Adrenal gland (tissue), 12 donors: Measurements from ENCODE around the gene NFRKB. TPM values are rescaled to one million over a fixed set of nuclear protein-coding genes. Genes with fewer than 3 reads are reported as not detected.

Experiments used
- DNase-seq, 7 donors: peaks; one replicate each; pipeline ENCODE4 v3.0.0-alpha.2; 2019 to 2020
- H3K27ac ChIP-seq, 5 donors: fragments of 200-600 bp; sonication (generic) in 4 of 5; 1 replicate in 3 of 5; 2 replicates in 2 of 5; pipeline versions ENCODE4 v1.5.1 to v1.8.0; 2016 to 2020; ENCODE audit warnings: mild to moderate bottlenecking in 1 of 5
- H3K27me3 ChIP-seq: fragments of 200-600 bp; 2 replicates; pipeline ENCODE4 v1.8.0; 2021
- H3K36me3 ChIP-seq, 2 donors: fragments of 200-600 bp; replicated peaks in 1 of 2; 1 replicate in 1 of 2; 2 replicates in 1 of 2; pipeline versions ENCODE4 v1.5.1 to v1.8.0; 2018 to 2022
- H3K4me1 ChIP-seq, 2 donors: fragments of 200-600 bp; replicated peaks in 1 of 2; 1 replicate in 1 of 2; 2 replicates in 1 of 2; pipeline versions ENCODE4 v1.5.1 to v1.8.0; 2018 to 2021
- H3K4me3 ChIP-seq, 4 donors: fragments of 200-600 bp; sonication (generic) in 3 of 4; one replicate each; pipeline ENCODE4 v1.5.1; 2016 to 2018
- H3K9me3 ChIP-seq, 3 donors: fragments of 200-600 bp; sonication (generic) in 1 of 3; replicated peaks in 1 of 3; 1 replicate in 2 of 3; 2 replicates in 1 of 3; pipeline versions ENCODE4 v1.5.1 to v1.8.0; 2016 to 2021
- CTCF ChIP-seq, 6 experiments: fragments of 450-650 bp in 4 of 6; fragments of 200-600 bp in 2 of 6; sonication (generic) in 1 of 6; IDR thresholded peaks; 1 replicate in 5 of 6; 2 replicates in 1 of 6; pipeline versions ENCODE4 v1.5.1 to v1.8.0; 2016 to 2021; ENCODE audit warnings: antibody characterized with exemption in 6 of 6, mild to moderate bottlenecking in 2 of 6, moderate library complexity in 1 of 6
- POLR2A ChIP-seq, 2 donors: fragments of 450-650 bp; IDR thresholded peaks; one replicate each; pipeline ENCODE4 v1.6.1; 2017; ENCODE audit warnings: antibody characterized with exemption in 2 of 2, mild to moderate bottlenecking in 2 of 2, moderate library complexity in 1 of 2
- WGBS, 4 donors: extraction: QIAGEN DNeasy Blood & Tissue Kit in 2 of 4; methylation state at CpG; one replicate each; pipeline versions ENCODE4 v1.1.5 to v1.1.7; 2013 to 2017; 5-methylcytosine and 5-hydroxymethylcytosine counted together
- intact Hi-C, 2 donors: fragments of 100-400 bp; cut with DNase I; formaldehyde crosslinking; loops; one replicate each; pipeline versions ENCODE4 v1.14.1 to v1.15.0; 2022 to 2023
- polyA plus RNA-seq, 3 donors: library from polyadenylated mRNA; stranded (reverse); fragments of 200-250 nt in 2 of 3; fragments of 350-450 nt in 1 of 3; fragmentation: Illumina TruSeq in 1 of 3; extraction: RNeasy Lipid Tissue Mini Kit (QIAGEN cat#74804) in 1 of 3; gene quantifications; one replicate each; pipeline ENCODE4 v1.2.3, GENCODE V29; 2013 to 2014
- total RNA-seq, 9 donors: library from RNA; depleted of rRNA in 4 of 9; stranded (reverse); fragments of >200 nt in 4 of 9; fragments of 120-200 nt in 1 of 9; fragmentation: NEBNext Ultra II Directional in 1 of 9; extraction: Animal tissue kit (Norgen Biotek cat#: 25700) in 1 of 9; gene quantifications; one replicate each; pipeline versions ENCODE4 v1.1.0 to v1.2.4, GENCODE V29; 2013 to 2023
- donor health status: healthy with polysubstance abuse.
- donor health status: Bipolar disorder and iron deficiency.
- donor health status: DM: yes; HTN: yes; CAD: no.
- donor health status: DM: no; HTN: no; CAD: no.
- donor health status: DM: no; HTN: no; CAD: no.
- donor health status: DM: yes; HTN: yes; CAD: no.

Gene NFRKB
- total and polyA plus RNA-seq, 12 donors, result 8.7 to 30.2 (median 21.0) TPM

- H3K9me3 ChIP-seq, result no peaks in the 10 kb centered on the region
- no peak for TF ChIP-seq POLR2A (IDR thresholded peaks at IDR 0.05)
- TF ChIP-seq CTCF (IDR thresholded peaks at IDR 0.05), result no peak
- intact Hi-C loops, result no loop called here
- peaks cover 0 to 4% of the 10 kb centered on the region in 2 donors for H3K36me3 ChIP-seq
- WGBS, 4 donors, result 86 to 95% (median 94%) methylated on average over 8 of the region's 8 CpGs
- no peak overlapping the region for H3K4me3 ChIP-seq
- no peak for DNase-seq
- H3K27ac ChIP-seq, result no peak overlapping the region
- peaks cover 5 to 14% of the 10 kb centered on the region in 2 donors for H3K4me1 ChIP-seq
- no peaks in the 10 kb centered on the region for H3K27me3 ChIP-seq
These were observed 39.3 kb downstream of the NFRKB start for GRCh38 chr11:129856036-129856435.

GRCh38 chr11:129855086-129855485, 40.3 kb downstream of the NFRKB start:
- TF ChIP-seq CTCF (IDR thresholded peaks at IDR 0.05) (no peak), POLR2A (IDR thresholded peaks at IDR 0.05) (no peak)
- peaks cover 5 to 14% of the 10 kb centered on the region in 2 donors for H3K4me1 ChIP-seq
- H3K36me3 ChIP-seq, result no peaks in the 10 kb centered on the region
- no peaks in the 10 kb centered on the region for H3K27me3 ChIP-seq
- no peak for DNase-seq
- no peak overlapping the region for H3K4me3 ChIP-seq
- intact Hi-C loops, result no loop called here
- no peaks in the 10 kb centered on the region for H3K9me3 ChIP-seq
- no peak overlapping the region for H3K27ac ChIP-seq
- WGBS, 4 donors, result 90 to 97% (median 94%) methylated on average over 10 to 11 of the region's 11 CpGs

GRCh38 chr11:129854232-129854805, 41.1 kb downstream of the NFRKB start:
- H3K36me3 ChIP-seq, result no peaks in the 10 kb centered on the region
- no peak overlapping the region for H3K27ac ChIP-seq
- no peak for TF ChIP-seq CTCF (IDR thresholded peaks at IDR 0.05)
- no peak for TF ChIP-seq POLR2A (IDR thresholded peaks at IDR 0.05)
- WGBS, 4 donors, result 84 to 92% (median 88%) methylated on average over 7 of the region's 7 CpGs
- no peaks in the 10 kb centered on the region for H3K27me3 ChIP-seq
- intact Hi-C loops, result no loop called here
- peaks cover 5 to 14% of the 10 kb centered on the region in 2 donors for H3K4me1 ChIP-seq
- no peaks in the 10 kb centered on the region for H3K9me3 ChIP-seq
- no peak overlapping the region for H3K4me3 ChIP-seq
- DNase-seq, result no peak

- TF ChIP-seq CTCF (IDR thresholded peaks at IDR 0.05) (no peak), POLR2A (IDR thresholded peaks at IDR 0.05) (no peak)
- WGBS, 4 donors, result 36 to 50% (median 42%) methylated on average over 10 of the region's 10 CpGs
- DNase-seq, result peak in 4 of 7 donors; percentile 25 to 58 (median 28)
- H3K27me3 ChIP-seq, result no peaks in the 10 kb centered on the region
- no peak overlapping the region for H3K4me3 ChIP-seq
- peaks cover 5 to 14% of the 10 kb centered on the region in 2 donors for H3K4me1 ChIP-seq
- H3K9me3 ChIP-seq, result no peaks in the 10 kb centered on the region
- H3K36me3 ChIP-seq, result no peaks in the 10 kb centered on the region
- intact Hi-C loops, result no loop called here
- H3K27ac ChIP-seq, result no peak overlapping the region
These were observed 41.7 kb downstream of the NFRKB start for GRCh38 chr11:129853518-129854231.
